Dermis blood vessel endothelial cell (primary cell): ENCODE data around the gene OBI1. TPM values are rescaled to one million over a fixed set of nuclear protein-coding genes. Genes with fewer than 3 reads are reported as not detected.

Experiments
- DNase-seq: peaks from one replicate; pipeline ENCODE4 v3.0.0; 2010
- total RNA-seq: library from RNA; depleted of rRNA; stranded (reverse); fragments of >200 nt; gene quantifications from 2 replicates; pipeline ENCODE4 v1.2.3, GENCODE V29; 2014

OBI1 gene
- total RNA-seq, 1 donor from 2014 or later = 28.1 TPM

DNA sequence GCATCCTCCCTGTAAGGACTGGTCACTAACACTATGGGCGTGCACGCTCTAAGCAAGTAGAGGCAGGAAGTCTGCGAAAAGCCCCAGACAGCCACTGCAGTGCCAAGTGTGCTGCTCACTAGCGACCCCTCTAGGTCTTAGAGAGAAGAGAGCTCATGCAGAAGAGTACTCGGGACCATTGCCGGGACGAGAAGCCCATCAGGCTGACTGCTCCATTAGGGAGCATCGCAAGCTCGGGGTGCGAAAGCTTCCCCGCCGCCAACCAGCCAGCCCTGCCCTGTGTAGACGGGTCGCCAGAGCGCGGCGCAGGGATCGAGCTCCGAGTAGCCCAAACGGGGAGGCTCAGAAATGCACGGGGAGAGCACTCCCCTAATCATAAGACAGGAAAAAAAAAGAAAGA is 72.2 kb downstream of the OBI1 start:
- no peak for DNase-seq

DNA sequence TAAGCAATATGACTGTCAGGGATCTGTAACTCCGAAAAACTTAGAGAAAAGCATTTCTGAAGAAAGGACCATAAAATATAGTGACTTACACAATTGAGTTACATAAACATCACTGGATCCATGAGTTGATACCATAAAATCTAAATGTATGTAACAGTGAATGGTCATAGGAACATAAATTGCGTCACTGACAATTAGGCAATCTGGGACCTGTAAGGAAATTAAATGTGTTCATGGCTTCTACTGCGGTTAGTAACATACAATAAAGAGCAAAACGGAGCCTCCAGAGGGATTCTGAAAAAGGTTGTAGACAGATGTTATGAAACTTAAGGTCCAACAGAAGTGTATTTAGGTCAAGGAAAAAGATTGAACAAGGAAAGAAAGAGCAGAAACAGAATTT is 82.7 kb downstream of the OBI1 start:
- no peak for DNase-seq

DNA sequence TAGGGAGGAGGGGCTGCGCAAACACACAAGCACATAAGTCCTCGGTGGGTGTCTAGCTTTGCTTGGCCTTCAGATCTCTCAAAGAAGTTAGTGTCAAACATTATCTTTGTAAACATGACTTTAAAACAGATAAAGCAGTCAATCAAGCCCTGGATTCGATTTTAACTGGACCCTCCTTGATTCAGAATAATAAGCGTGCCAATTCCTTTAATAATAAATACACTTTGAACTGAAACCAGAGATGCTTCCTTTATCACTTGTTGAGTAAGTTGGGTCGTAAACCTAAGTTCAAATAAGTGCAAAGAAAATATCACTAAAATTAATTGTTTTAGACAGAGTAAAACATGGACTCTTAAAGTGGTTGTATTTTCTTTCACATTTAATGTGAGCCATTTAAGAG is 86.5 kb downstream of the OBI1 start:
- DNase-seq = no peak

DNA sequence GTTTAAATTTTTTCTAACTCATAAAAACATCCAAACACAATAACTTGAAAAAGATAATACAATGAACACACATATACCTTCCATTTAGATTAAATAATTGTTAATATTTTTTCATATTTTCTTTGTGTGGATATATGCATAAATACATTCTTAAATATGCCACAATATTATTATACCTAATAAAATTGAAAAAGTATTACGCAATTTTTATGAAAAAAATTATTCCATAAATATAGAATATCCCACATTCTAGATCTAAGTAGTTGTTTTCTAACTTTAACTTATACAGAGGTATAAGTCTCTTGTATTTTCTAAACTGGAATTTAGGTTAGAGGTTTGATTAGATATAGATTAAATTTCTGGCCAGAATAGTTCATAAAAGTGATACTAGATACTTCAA is 89.9 kb downstream of the OBI1 start:
- no peak for DNase-seq

DNA sequence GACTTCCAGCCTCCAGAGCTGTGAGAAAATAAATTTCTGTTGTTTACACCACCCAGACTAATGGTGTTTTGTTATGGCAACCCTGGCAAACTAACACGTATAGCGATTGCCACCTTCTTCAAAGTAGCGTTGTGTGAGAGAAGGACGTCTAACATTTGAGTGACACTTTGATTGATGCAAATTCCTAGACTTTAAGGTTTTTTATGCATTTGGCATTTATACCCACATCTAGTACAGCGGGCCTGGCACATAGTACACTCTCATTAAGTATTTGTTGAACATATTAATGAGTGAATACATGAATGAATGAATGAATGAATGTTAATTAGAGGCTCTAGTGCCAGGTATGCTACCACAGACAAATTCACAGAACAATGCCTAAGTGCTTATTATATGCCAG is 92.3 kb downstream of the OBI1 start:
- no peak for DNase-seq

Other genes starting within 250 kb of the OBI1 start
- not detected in 2 replicates for gene POU4F1, start 55.6 kb downstream of the OBI1 start, total RNA-seq